BLaER1 (cell line): ENCODE data around the gene PLEKHF1.
A peak's percentile ranks its signal among the peaks of the same experiment; 100 is the strongest.
"Not testable (repeated sequence)": the region's sequence is repeated elsewhere in the genome, so short reads cannot be mapped to it uniquely, and the experiment has no call there.

ENCODE experiments used
- H3K27ac ChIP-seq: shearing (Covaris generic); formaldehyde crosslinking; 2 replicates; pipeline ENCODE4 v1.8.1; 2022
- H3K27me3 ChIP-seq: shearing (Covaris generic); formaldehyde crosslinking; 2 replicates; pipeline ENCODE4 v1.8.1; 2022
- H3K36me3 ChIP-seq: shearing (Covaris generic); formaldehyde crosslinking; 2 replicates; pipeline ENCODE4 v1.8.1; 2022
- H3K4me1 ChIP-seq: shearing (Covaris generic); formaldehyde crosslinking; 2 replicates; pipeline ENCODE4 v1.8.1; 2022
- H3K4me2 ChIP-seq: shearing (Covaris generic); formaldehyde crosslinking; 2 replicates; pipeline ENCODE4 v1.8.1; 2022
- H3K4me3 ChIP-seq: shearing (Covaris generic); formaldehyde crosslinking; 2 replicates; pipeline ENCODE4 v1.8.1; 2022
- H3K9ac ChIP-seq: shearing (Covaris generic); formaldehyde crosslinking; 2 replicates; pipeline ENCODE4 v1.8.1; 2022
- H3K9me3 ChIP-seq: shearing (Covaris generic); formaldehyde crosslinking; 2 replicates; pipeline ENCODE4 v1.8.1; 2022
- H4K20me1 ChIP-seq: shearing (Covaris generic); formaldehyde crosslinking; 2 replicates; pipeline ENCODE4 v1.8.1; 2022
- Cebpa-rat ChIP-seq: shearing (Covaris generic); IDR thresholded peaks from 2 replicates; pipeline ENCODE4 v1.8.1; 2022

PLEKHF1 gene

DNA sequence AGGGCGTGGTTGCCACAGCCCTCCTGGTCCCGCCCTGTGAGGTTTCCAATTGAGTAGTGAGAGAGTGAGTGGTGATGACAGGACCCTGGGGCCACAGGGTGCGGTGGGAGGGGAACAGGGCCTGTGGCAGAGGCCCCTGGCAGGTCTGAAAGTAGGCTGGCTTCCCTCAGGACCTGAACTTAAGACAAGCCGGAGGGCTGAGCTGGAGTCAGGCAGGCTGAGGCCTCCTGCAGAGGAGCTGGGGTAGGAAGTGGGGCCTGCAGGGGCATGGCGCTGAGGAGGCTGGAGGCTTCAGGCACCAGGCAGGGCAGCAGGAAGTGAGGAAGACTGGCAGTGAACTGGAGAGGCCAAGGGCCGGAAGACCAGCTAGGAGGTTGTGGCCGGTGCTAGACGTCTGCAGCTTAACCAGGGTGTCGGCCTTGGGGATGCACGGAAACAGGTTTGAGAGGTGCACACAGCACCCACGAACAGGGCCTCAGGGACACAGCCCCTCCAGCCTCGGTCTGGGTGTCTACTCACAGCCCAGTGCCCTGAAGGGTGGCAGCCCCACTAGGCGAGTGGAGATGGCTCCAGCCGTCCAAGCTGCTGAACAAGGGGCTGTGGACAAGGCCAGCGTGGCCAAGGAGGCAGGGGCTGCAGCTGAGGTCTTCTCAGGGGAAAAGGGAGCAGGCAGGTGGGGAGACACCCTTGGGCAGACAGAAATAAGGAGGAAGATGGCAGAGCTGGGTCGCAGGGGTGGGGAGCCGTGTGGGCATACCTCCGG, 41.4 kb upstream of the PLEKHF1 start:
- no peaks in the 10 kb centered on the region for H3K36me3 ChIP-seq
- no peaks in the 10 kb centered on the region for H3K27me3 ChIP-seq
- no peak for TF ChIP-seq Cebpa-rat
- H3K4me3 ChIP-seq, result peak overlapping the region; percentile 2; the same call in 1 of the 2 replicates
- peak overlapping the region; percentile 90 for H3K4me2 ChIP-seq
- peaks cover 64% of the 10 kb centered on the region for H3K4me1 ChIP-seq
- H3K27ac ChIP-seq, result peak overlapping the region; percentile 59
- H3K9ac ChIP-seq, result no peak overlapping the region
- H3K9me3 ChIP-seq, result no peaks in the 10 kb centered on the region
- H4K20me1 ChIP-seq, result no peaks in the 10 kb centered on the region

DNA sequence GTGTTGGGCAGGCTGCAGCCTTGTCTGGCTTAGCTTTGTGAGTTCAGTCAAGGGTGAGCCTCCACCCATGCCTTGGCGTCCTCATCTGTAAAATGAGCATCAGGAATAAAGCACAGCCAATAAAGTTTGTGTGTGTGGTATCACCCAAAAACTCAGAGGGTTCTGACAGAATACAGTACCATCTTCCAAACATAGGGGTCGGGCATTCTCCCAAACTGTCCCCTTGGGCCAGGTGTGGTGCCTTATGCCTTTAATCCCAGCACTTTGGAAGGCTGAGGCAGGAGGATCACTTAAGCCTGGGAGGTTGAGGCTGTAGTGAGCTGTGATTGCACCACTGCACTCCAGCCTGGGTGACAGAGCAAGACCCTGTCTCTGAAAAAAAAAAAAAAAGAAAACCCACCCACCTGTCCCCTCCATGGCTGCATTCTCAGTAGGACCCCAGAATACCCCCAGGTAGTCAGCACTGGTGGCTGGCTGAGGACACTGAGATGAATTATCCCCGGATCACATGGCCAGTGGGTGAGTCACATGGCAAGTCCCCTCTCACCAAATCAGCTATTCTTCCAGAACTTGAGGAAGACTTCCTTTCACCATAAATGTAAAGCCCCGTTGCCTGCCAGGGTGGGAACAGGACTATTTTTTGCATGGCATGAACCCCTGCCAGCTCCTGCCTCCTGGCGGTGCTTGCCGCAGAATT, 40.6 kb upstream of the PLEKHF1 start:
- peak overlapping the region; percentile 90 for H3K4me2 ChIP-seq
- H3K9me3 ChIP-seq, result no peaks in the 10 kb centered on the region
- H3K27ac ChIP-seq, result no peak overlapping the region; the same call in 1 of the 2 replicates
- no peaks in the 10 kb centered on the region for H3K27me3 ChIP-seq
- no peak overlapping the region for H3K4me3 ChIP-seq
- no peaks in the 10 kb centered on the region for H3K36me3 ChIP-seq
- H4K20me1 ChIP-seq, result no peaks in the 10 kb centered on the region
- no peak for TF ChIP-seq Cebpa-rat
- H3K9ac ChIP-seq, result no peak overlapping the region
- H3K4me1 ChIP-seq, result peaks cover 61% of the 10 kb centered on the region

DNA sequence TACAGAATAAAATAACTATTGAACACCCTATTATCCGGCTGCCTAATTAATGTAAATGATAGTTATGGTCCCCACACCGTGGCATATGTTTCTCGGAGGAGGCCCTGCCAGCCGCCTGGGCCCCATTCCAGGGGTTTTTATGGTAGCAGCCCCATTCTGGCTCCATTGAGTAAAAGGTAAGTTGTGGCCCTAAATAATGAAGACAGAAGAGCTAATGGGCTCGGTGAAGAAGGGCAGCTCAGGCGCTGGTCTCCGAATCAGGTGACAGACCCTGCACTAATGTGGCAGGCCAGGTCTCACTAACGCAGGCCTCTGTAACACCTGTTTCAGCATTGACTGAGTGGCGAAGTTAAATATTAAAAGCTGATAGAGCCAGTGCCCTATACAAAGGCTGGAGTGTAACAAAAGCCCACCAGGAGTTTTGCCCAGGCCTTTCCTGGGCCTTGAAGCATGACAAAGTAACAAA, 40.0 kb upstream of the PLEKHF1 start:
- Histone ChIP-seq H3K9ac (no peak overlapping the region), H3K4me1 (peaks cover 55% of the 10 kb centered on the region), H3K4me2 (no peak overlapping the region), H3K9me3 (no peaks in the 10 kb centered on the region), H3K36me3 (no peaks in the 10 kb centered on the region), H4K20me1 (no peaks in the 10 kb centered on the region), H3K4me3 (no peak overlapping the region), H3K27me3 (no peaks in the 10 kb centered on the region), H3K27ac (no peak overlapping the region)
- TF ChIP-seq Cebpa-rat, result no peak

DNA sequence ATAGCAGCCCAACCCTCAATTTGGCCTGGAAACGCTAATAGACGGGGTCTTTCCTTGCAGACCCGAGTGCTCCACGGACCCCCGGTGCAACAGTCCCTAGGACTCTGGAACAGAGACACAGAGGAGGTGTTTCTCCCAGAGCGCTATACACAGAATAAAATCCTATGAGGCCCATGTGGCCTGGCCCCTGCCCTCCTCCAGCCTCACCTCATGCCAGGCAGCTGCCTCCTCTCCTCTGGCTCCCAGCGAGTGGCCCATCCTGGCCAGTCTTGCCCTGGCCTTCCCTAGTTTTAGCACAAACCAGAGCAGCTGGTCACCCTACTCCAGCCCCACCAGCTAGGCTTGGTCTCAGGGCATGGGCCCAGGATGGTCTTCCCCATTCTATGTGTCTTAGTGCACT, 38.9 kb upstream of the PLEKHF1 start:
- TF ChIP-seq Cebpa-rat, result no peak
- H3K4me2 ChIP-seq, result no peak overlapping the region

DNA sequence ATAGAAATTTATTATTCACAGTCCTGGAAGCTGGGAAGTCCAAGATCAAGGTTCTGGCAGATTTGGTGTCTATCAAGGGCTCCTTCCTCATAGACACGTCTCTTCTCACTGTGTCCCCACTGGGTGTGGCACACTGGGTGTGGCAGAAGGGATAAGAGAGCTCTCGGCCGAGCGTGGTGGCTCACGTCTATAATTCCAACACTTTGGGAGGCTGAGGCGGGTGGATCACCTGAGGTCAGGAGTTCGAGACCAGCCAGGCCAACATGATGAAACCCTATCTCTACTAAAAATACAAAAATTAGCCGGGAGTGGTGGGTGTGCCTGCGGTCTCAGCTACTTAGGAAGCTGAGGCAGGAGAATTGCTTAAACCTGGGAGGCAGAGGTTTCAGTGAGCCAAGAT, 38.4 kb upstream of the PLEKHF1 start:
- not testable (repeated sequence) for H3K36me3 ChIP-seq, H3K9ac ChIP-seq, H3K27ac ChIP-seq, H3K9me3 ChIP-seq, H3K4me3 ChIP-seq, H4K20me1 ChIP-seq, H3K27me3 ChIP-seq, H3K4me2 ChIP-seq
- peaks cover 51% of the 10 kb centered on the region for H3K4me1 ChIP-seq

More for the DNA sequence above, 38.9 kb upstream of the PLEKHF1 start:
- no peaks in the 10 kb centered on the region for H4K20me1 ChIP-seq
- no peaks in the 10 kb centered on the region for H3K9me3 ChIP-seq
- peaks cover 51% of the 10 kb centered on the region for H3K4me1 ChIP-seq
- no peak overlapping the region for H3K4me3 ChIP-seq
- no peaks in the 10 kb centered on the region for H3K36me3 ChIP-seq
- no peaks in the 10 kb centered on the region for H3K27me3 ChIP-seq
- H3K27ac ChIP-seq, result no peak overlapping the region
- H3K9ac ChIP-seq, result no peak overlapping the region

DNA sequence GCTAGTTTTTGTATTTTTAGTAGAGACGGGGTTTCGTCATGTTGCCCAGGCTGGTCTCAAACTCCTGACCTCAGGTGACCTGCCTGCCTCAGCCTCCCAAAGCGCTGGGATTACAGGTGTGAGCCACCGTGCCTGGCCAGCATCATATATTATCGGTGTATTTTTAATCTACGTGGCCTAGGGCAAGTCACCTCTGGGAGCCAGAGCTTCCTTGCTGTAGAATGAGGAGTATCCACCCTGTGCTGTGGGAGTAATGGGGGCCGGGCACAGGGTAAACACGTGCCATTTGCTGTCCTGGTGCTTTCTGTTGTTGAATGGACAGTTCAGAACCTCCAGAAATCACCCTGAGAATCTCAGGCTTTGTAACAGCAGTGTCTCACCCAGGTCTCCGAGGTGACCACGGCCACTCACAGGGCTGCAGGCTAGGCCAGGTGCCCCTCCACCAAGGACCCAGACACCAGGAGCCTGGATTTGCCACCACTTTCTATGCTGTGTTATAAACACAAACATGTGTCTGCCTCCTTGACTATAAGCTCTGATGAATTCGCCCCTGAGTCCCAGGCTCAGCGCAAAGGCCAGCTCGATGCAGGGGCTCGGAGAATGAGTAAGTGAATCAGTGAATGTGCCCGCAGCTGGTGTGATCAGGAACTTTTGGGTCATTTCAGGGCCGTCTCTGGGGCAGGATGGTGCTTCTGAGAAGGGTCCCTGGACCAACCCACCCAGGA, 36.4 kb upstream of the PLEKHF1 start:
- H3K4me2 ChIP-seq, result no peak overlapping the region
- TF ChIP-seq Cebpa-rat, result no peak
- no peaks in the 10 kb centered on the region for H3K36me3 ChIP-seq
- H3K4me1 ChIP-seq, result peaks cover 46% of the 10 kb centered on the region
- H4K20me1 ChIP-seq, result no peaks in the 10 kb centered on the region
- no peaks in the 10 kb centered on the region for H3K27me3 ChIP-seq
- no peak overlapping the region for H3K9ac ChIP-seq
- H3K27ac ChIP-seq, result no peak overlapping the region
- H3K4me3 ChIP-seq, result no peak overlapping the region
- H3K9me3 ChIP-seq, result no peaks in the 10 kb centered on the region

DNA sequence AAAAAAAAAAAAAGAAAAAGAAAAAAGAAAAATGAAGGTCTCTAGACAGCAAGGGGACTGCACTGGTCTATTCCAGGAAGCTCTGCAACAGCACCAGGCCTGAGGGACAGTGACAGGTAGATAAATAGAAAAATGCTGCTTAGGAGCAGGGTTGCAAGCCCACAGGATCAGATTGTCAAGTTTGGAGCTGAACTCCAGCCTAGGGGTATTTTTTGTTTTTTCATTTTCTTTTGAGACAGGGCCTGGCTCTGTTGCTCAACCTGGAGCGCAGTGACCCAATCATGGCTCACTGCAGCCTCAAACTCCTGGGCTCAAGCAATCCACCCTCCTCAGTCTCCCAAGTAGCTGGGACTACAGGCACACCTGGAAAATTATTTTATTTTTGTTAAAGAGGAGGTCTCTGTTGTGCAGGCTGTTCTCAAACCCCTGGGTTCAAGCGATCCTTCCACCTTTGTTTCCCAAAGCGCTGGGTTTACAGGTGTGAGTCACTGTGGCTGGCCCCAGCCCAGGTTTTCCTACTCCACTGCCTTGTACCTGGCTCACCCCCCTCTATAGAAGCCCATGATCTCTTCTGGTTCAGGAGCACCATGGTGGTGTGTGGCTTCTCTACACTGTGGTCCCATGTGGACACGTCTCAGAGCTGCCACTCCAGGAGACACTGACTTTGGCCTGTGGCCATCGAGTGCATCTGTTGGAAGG, 35.3 kb upstream of the PLEKHF1 start:
- Histone ChIP-seq H3K9ac (no peak overlapping the region), H3K9me3 (no peaks in the 10 kb centered on the region), H3K4me3 (no peak overlapping the region), H3K27me3 (no peaks in the 10 kb centered on the region), H3K27ac (no peak overlapping the region), H3K36me3 (no peaks in the 10 kb centered on the region), H3K4me1 (peaks cover 47% of the 10 kb centered on the region), H3K4me2 (no peak overlapping the region), H4K20me1 (no peaks in the 10 kb centered on the region)
- no peak for TF ChIP-seq Cebpa-rat

DNA sequence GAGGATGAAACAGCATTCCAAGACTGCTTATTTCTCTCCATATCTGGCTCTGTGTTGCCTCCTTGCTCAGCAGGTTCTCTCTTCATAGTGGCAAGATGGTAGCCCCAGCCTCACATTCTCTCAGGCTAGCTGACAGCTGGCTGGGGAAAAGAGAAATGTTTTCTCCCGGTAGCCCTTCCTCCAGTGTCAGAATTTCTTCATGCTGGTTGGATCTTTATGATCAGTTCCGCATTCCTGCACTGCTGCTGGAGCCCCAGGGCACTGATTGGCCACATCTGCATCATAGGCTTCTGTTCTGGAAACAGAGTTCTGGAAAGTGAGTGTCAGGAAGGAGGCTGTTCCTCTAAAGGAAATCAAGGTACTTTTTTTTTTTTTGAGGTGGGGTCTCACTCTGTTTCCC, 34.6 kb upstream of the PLEKHF1 start:
- H3K4me1 ChIP-seq, result peaks cover 53% of the 10 kb centered on the region
- H3K27me3 ChIP-seq, result no peaks in the 10 kb centered on the region
- H3K4me2 ChIP-seq, result no peak overlapping the region
- TF ChIP-seq Cebpa-rat, result no peak
- H3K4me3 ChIP-seq, result no peak overlapping the region
- H3K36me3 ChIP-seq, result no peaks in the 10 kb centered on the region
- no peaks in the 10 kb centered on the region for H4K20me1 ChIP-seq
- H3K27ac ChIP-seq, result no peak overlapping the region
- H3K9ac ChIP-seq, result no peak overlapping the region
- no peaks in the 10 kb centered on the region for H3K9me3 ChIP-seq

DNA sequence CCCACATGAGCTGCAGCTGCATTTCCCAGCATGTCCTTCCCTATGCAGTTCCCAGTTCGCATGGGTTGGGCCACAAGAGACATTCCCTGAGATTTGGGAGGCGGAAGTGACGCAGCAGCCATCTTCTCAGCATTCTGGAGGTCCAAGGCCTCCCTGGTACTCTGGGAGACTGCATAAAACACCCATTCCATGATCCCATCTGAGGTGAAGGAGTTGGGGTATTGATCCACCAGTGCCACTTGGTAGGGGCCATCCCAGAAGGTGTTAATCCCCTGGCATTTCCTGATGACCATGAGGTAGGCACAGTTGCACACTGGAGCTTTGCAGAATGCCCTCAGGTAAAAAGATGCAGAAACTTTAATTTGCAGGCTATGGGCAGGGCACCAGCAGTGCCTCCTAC, 33.8 kb upstream of the PLEKHF1 start:
- Histone ChIP-seq H3K9ac (no peak overlapping the region), H3K4me3 (no peak overlapping the region), H4K20me1 (no peaks in the 10 kb centered on the region), H3K4me1 (peaks cover 61% of the 10 kb centered on the region), H3K27me3 (no peaks in the 10 kb centered on the region), H3K27ac (no peak overlapping the region), H3K36me3 (no peaks in the 10 kb centered on the region), H3K9me3 (no peaks in the 10 kb centered on the region), H3K4me2 (peak overlapping the region; percentile 75; the same call in 1 of the 2 replicates)
- no peak for TF ChIP-seq Cebpa-rat
